Liver (tissue), 3 donors: ENCODE data around the gene MAML3.

Experiments
- ATF3 ChIP-seq: IDR thresholded peaks from 2 replicates; pipeline ENCODE4 v1.6.1; 2016; ENCODE audit warnings: antibody characterized with exemption
- CTCF ChIP-seq: fragments of 150-350 bp; IDR thresholded peaks from 2 replicates; pipeline ENCODE4 v1.5.1; 2017; ENCODE audit warnings: improper control_type of control experiment, low read depth, low read length; ENCODE audit not compliant: missing input control
- EGR1 ChIP-seq, 2 donors: IDR thresholded peaks; 2 replicates each; pipeline ENCODE4 v1.6.1; 2016 to 2018; ENCODE audit warnings: antibody characterized with exemption in 2 of 2, low read depth in 2 of 2
- GABPA ChIP-seq, 2 donors: IDR thresholded peaks in 1 of 2; conservative IDR thresholded peaks in 1 of 2; 2 replicates each; pipeline ENCODE4 v1.6.1; 2016; ENCODE audit warnings: antibody characterized with exemption in 2 of 2, mild to moderate bottlenecking in 1 of 2, moderate library complexity in 1 of 2
- HNF4A ChIP-seq, 2 donors: conservative IDR thresholded peaks; 2 replicates each; pipeline ENCODE4 v1.6.1; 2016; ENCODE audit warnings: antibody characterized with exemption in 2 of 2, mild to moderate bottlenecking in 2 of 2
- MAX ChIP-seq: IDR thresholded peaks from 2 replicates; pipeline ENCODE4 v1.6.1; 2016; ENCODE audit warnings: antibody characterized with exemption
- NR2F2 ChIP-seq: IDR thresholded peaks from 2 replicates; pipeline ENCODE4 v1.6.1; 2016; ENCODE audit warnings: antibody characterized with exemption
- RAD21 ChIP-seq, 2 donors: IDR thresholded peaks; 2 replicates each; pipeline ENCODE4 v1.6.1; 2016; ENCODE audit warnings: antibody characterized with exemption in 2 of 2, mild to moderate bottlenecking in 2 of 2
- REST ChIP-seq: IDR thresholded peaks from 2 replicates; pipeline ENCODE4 v1.6.1; 2016; ENCODE audit warnings: antibody characterized with exemption, mild to moderate bottlenecking
- RXRA ChIP-seq, 2 donors: IDR thresholded peaks; 2 replicates each; pipeline ENCODE4 v1.6.1; 2017 to 2018; ENCODE audit warnings: antibody characterized with exemption in 2 of 2, mild to moderate bottlenecking in 1 of 2
- SP1 ChIP-seq: IDR thresholded peaks from 2 replicates; pipeline ENCODE4 v1.6.1; 2018; ENCODE audit warnings: antibody characterized with exemption, mild to moderate bottlenecking
- TAF1 ChIP-seq: conservative IDR thresholded peaks from 2 replicates; pipeline ENCODE4 v1.6.1; 2016; ENCODE audit warnings: antibody characterized with exemption, mild to moderate bottlenecking
- YY1 ChIP-seq: IDR thresholded peaks from 2 replicates; pipeline ENCODE4 v1.6.1; 2016; ENCODE audit warnings: antibody characterized with exemption, mild to moderate bottlenecking
- donor health status: healthy.
- donor health status: healthy.

- no peak for TF ChIP-seq REST
- no peak for TF ChIP-seq CTCF
- TF ChIP-seq TAF1, result no peak
- no peak for TF ChIP-seq NR2F2
- no peak for TF ChIP-seq YY1
- no peak for TF ChIP-seq EGR1 (IDR thresholded peaks at IDR 0.05; ENCODE audit: low read depth in 2 of 2)
- no peak for TF ChIP-seq GABPA (IDR thresholded peaks at IDR 0.05 in 1 of 2, conservative IDR thresholded peaks at IDR 0.05 in 1 of 2)
- no peak for TF ChIP-seq ATF3
- TF ChIP-seq RAD21 (IDR thresholded peaks at IDR 0.05), result no peak
- TF ChIP-seq RXRA (IDR thresholded peaks at IDR 0.05), result no peak
- TF ChIP-seq MAX, result no peak
- TF ChIP-seq HNF4A (conservative IDR thresholded peaks at IDR 0.05), result no peak
- TF ChIP-seq SP1, result no peak
Measured at GRCh38 chr4:140183270-140183669, 29.3 kb upstream of the MAML3 start.
